Measurements from ENCODE around the gene BCR. TPM values are rescaled to one million over a fixed set of nuclear protein-coding genes. Genes with fewer than 3 reads are reported as not detected.

BCR gene
- total and polyA plus RNA-seq, 12 donors = 18.7 to 64.3 (median 42.4) TPM

GRCh38 chr22:23275751-23276150 lies 95.4 kb downstream of the BCR start:
- H3K4me1 ChIP-seq (replicated peaks in 1 of 2) = no peaks in the 10 kb centered on the region
- 90 to 95% (median 95%) methylated on average over 13 to 14 of the region's 14 CpGs for WGBS, 4 donors
- H3K4me3 ChIP-seq = no peak overlapping the region
- H3K27ac ChIP-seq = no peak overlapping the region
- H3K27me3 ChIP-seq = no peaks in the 10 kb centered on the region
- TF ChIP-seq CTCF (IDR thresholded peaks at IDR 0.05) (no peak), POLR2A (IDR thresholded peaks at IDR 0.05) (no peak)
- peaks cover 0 to 31% of the 10 kb centered on the region in 2 donors for H3K36me3 ChIP-seq (replicated peaks in 1 of 2)
- no peak for DNase-seq
- intact Hi-C loops (cut with DNase I) = no loop called here
- no peaks in the 10 kb centered on the region for H3K9me3 ChIP-seq (replicated peaks in 1 of 3)

- H3K36me3 ChIP-seq (replicated peaks in 1 of 2) = peaks cover 0 to 22% of the 10 kb centered on the region in 2 donors
- H3K4me1 ChIP-seq (replicated peaks in 1 of 2) = peaks cover 0 to 7% of the 10 kb centered on the region in 2 donors
- TF ChIP-seq POLR2A (IDR thresholded peaks at IDR 0.05) (no peak), CTCF (IDR thresholded peaks at IDR 0.05) (no peak)
- no peaks in the 10 kb centered on the region for H3K27me3 ChIP-seq
- H3K27ac ChIP-seq = no peak overlapping the region
- H3K9me3 ChIP-seq (replicated peaks in 1 of 3) = no peaks in the 10 kb centered on the region
- intact Hi-C loops (cut with DNase I) = no loop called here
- H3K4me3 ChIP-seq = no peak overlapping the region
- WGBS, 4 donors = 84 to 98% (median 88%) methylated on average over 18 to 20 of the region's 20 CpGs
- no peak for DNase-seq
Observed at GRCh38 chr22:23276656-23277582, 96.6 kb downstream of the BCR start.

GRCh38 chr22:23277583-23278295 lies 97.4 kb downstream of the BCR start:
- H3K27ac ChIP-seq = no peak overlapping the region
- DNase-seq = no peak
- intact Hi-C loops (cut with DNase I) = no loop called here
- TF ChIP-seq POLR2A (IDR thresholded peaks at IDR 0.05) (no peak), CTCF (IDR thresholded peaks at IDR 0.05) (no peak)
- no peaks in the 10 kb centered on the region for H3K27me3 ChIP-seq
- H3K9me3 ChIP-seq (replicated peaks in 1 of 3) = no peaks in the 10 kb centered on the region
- H3K4me3 ChIP-seq = no peak overlapping the region
- peaks cover 0 to 11% of the 10 kb centered on the region in 2 donors for H3K4me1 ChIP-seq (replicated peaks in 1 of 2)
- H3K36me3 ChIP-seq (replicated peaks in 1 of 2) = peaks cover 0 to 18% of the 10 kb centered on the region in 2 donors
- WGBS, 4 donors = 87 to 95% (median 88%) methylated on average over 12 to 15 of the region's 15 CpGs
